HEK293 (cell line): ENCODE measurements around the gene RPS17.

Experiments
- CTCF ChIP-seq: fragments of 450-650 bp; formaldehyde crosslinking; IDR thresholded peaks from 2 replicates; pipeline ENCODE4 v1.5.1; 2016; ENCODE audit warnings: missing biosample characterization, missing genetic modification characterization
- ZFHX2 ChIP-seq: fragments of 450-650 bp; formaldehyde crosslinking; conservative IDR thresholded peaks from 2 replicates; pipeline ENCODE4 v1.5.1; 2016; ENCODE audit warnings: missing biosample characterization, missing genetic modification characterization
- ZNF16 ChIP-seq: fragments of 450-650 bp; formaldehyde crosslinking; IDR thresholded peaks from 2 replicates; pipeline ENCODE4 v1.5.1; 2016; ENCODE audit warnings: low read depth, missing biosample characterization, missing genetic modification characterization
- ZNF175 ChIP-seq: fragments of 450-650 bp; formaldehyde crosslinking; IDR thresholded peaks from 2 replicates; pipeline ENCODE4 v1.5.1; 2016; ENCODE audit warnings: missing biosample characterization, missing genetic modification characterization
- ZNF274 ChIP-seq, 2 experiments: fragments of 200-500 bp in 1 of 2; fragments of 450-650 bp in 1 of 2; sonication (Bioruptor generic) in 1 of 2; formaldehyde crosslinking in 1 of 2; IDR thresholded peaks; 2 replicates each; pipeline versions ENCODE4 v1.5.1 to v1.6.1; 2014 to 2016; ENCODE audit warnings: borderline replicate concordance in 1 of 2, inconsistent platforms in 1 of 2, low read length in 1 of 2, missing biosample characterization in 1 of 2, missing genetic modification characterization in 1 of 2
- ZNF324 ChIP-seq: fragments of 450-650 bp; formaldehyde crosslinking; IDR thresholded peaks from 2 replicates; pipeline ENCODE4 v1.5.1; 2016; ENCODE audit warnings: missing biosample characterization, missing genetic modification characterization
- ZNF501 ChIP-seq: fragments of 450-650 bp; formaldehyde crosslinking; IDR thresholded peaks from 2 replicates; pipeline ENCODE4 v1.5.1; 2016; ENCODE audit warnings: missing biosample characterization, missing genetic modification characterization

DNA sequence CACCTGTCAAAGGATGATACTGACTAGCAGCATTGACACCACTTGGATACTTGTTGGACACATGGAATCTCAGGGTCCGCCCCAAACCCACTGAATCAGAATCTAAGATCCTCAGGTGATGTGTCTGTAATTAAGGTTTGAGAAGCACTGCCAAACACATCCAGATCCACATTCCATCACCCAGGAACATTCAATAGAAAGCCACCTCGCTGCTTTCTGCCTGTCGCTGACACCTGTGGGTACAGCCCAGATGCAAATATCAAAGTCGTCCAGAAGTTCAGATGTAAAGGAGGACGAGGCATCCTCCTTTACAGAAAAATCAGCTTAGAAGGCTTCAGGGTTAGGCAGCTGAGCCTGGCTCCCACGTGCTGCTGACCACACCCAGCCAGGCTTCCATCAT lies 5.2 kb upstream of the RPS17 start:
- no peak for TF ChIP-seq CTCF (tag by site-specific recombination)
- TF ChIP-seq ZNF501 (tag by site-specific recombination) = no peak
- TF ChIP-seq ZNF175 (tag by site-specific recombination) = no peak
- TF ChIP-seq ZNF16 (tag by site-specific recombination) = no peak
- TF ChIP-seq ZFHX2 (tag by site-specific recombination) = no peak
- TF ChIP-seq ZNF324 (tag by site-specific recombination) = no peak
- no peak for TF ChIP-seq ZNF274 (IDR thresholded peaks at IDR 0.05; ENCODE audit: low read length)
- no peak for TF ChIP-seq ZNF274 (tag by site-specific recombination; IDR thresholded peaks at IDR 0.05; ENCODE audit: borderline replicate concordance)
